Activated CD4-positive, alpha-beta memory T cell treated with anti-CD3 and anti-CD28 coated beads for 36 hours (primary cell): ENCODE results near the gene TULP4. TPM values are rescaled to one million over a fixed set of nuclear protein-coding genes. Genes with fewer than 3 reads are reported as not detected.

ENCODE experiments used
- CTCF ChIA-PET: fragments of 350-600 bp; sonication (Branson Sonifier 250); formaldehyde crosslinking; loops from one replicate; lab custom pipeline; 2021; ENCODE audit warnings: antibody characterized with exemption, inconsistent platforms; lab: Charles Lee
- POLR2A ChIA-PET: fragments of 350-600 bp; sonication (Branson Sonifier 250); formaldehyde crosslinking; loops from one replicate; lab custom pipeline; 2021; ENCODE audit warnings: antibody characterized with exemption; lab: Charles Lee
- DNase-seq: peaks from one replicate; pipeline ENCODE4 v3.0.0-alpha.2; 2020
- H3K27ac Mint-ChIP-seq: one replicate; pipeline ENCODE4 v1.8.0; 2021; ENCODE audit warnings: mixed read lengths
- H3K27me3 Mint-ChIP-seq: one replicate; pipeline ENCODE4 v1.8.0; 2021; ENCODE audit warnings: mixed read lengths
- H3K36me3 Mint-ChIP-seq: one replicate; pipeline ENCODE4 v1.8.0; 2021; ENCODE audit warnings: mixed read lengths
- H3K4me1 Mint-ChIP-seq: one replicate; pipeline ENCODE4 v1.8.0; 2021; ENCODE audit warnings: low read depth, mixed read lengths
- H3K4me3 Mint-ChIP-seq: one replicate; pipeline ENCODE4 v1.8.0; 2021; ENCODE audit warnings: mild to moderate bottlenecking, mixed read lengths
- H3K9me3 Mint-ChIP-seq: one replicate; pipeline ENCODE4 v1.8.0; 2021; ENCODE audit warnings: mixed read lengths
- intact Hi-C: fragments of 100-400 bp; cut with micrococcal nuclease; formaldehyde crosslinking; loops from one replicate; pipeline ENCODE4 v1.15.1; 2023
- total RNA-seq, 2 experiments: library from RNA; stranded (reverse); gene quantifications; one replicate each; pipeline ENCODE4 v1.2.3, GENCODE V29; 2021

TULP4 gene
- total RNA-seq, 2 experiments from 2014 or later: 15.9 to 16.3 TPM

DNA sequence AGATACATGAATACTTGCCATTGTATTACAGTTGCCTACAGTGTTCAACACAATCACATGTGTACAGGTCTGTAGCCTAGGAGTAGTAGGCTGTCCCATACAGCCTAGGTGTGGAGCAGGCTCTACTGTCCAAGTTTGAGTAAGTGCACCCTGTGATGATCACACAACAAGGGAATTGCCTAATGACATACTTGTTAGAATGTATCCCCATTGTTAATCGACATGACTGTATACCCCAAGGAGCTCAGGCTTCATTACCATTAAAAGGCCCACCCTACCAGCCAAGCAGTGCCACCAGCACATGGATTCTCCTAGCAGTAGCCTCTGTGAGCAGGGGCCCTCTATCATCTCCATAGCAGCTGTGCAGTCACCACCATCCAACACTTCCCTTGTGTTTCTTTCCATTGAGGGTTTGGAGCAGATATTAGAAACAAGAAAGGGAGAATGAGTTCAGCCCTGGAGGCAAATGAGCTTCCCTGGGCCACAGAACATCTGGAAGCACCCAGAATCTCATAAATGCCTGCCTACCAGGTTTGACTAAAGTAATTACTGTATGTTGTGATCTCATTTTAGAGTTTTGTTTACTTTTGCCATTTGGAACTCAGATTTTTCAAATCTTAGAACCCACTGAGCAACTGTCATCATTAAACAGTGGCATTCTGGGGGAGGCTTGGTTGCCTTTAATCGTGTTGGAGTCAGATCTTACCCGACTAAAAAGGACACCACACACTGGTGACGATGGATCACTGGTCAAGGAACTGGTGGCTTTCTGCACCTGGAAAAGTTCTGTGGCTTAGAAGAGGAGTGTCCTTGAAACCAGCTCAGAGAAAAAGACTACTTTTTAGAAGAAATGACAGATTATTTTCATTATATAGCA, 104.9 kb downstream of the TULP4 start:
- ChIA-PET POLR2A (no interaction called here), CTCF (interaction anchor here (0.9 to 1.1 kb wide), 2 partner anchors 196 to 274 kb away, joined by 4 to 5 read pairs; no protein-coding TSS in a partner anchor)
- Mint-ChIP-seq H3K4me3 (no peak overlapping the region), H3K4me1 (no peaks in the 10 kb centered on the region), H3K9me3 (peaks cover 5% of the 10 kb centered on the region), H3K36me3 (peaks cover 9% of the 10 kb centered on the region), H3K27ac (no peak overlapping the region), H3K27me3 (no peaks in the 10 kb centered on the region)
- intact Hi-C loops: no loop called here
- no peak for DNase-seq

DNA sequence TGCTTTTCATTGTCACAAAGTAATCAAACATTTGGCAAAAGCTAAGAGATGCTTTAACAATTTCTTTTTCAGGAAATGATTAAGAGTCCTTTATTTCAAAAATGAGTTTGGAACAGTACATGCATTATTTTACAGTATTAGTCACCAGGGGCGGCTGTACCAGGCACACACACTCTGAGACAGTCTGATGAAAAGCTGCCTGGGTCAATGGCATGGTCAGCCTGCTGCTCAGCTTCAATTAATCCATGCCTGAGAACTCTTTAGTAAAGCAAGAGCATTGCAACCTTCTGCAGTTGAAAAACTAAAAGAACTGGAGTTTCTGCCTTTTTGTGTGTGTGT, 105.5 kb downstream of the TULP4 start:
- ChIA-PET POLR2A (no interaction called here), CTCF (no interaction called here)
- Mint-ChIP-seq H3K4me1 (no peaks in the 10 kb centered on the region), H3K27me3 (no peaks in the 10 kb centered on the region), H3K27ac (no peak overlapping the region), H3K36me3 (peaks cover 9% of the 10 kb centered on the region), H3K9me3 (peaks cover 5% of the 10 kb centered on the region), H3K4me3 (no peak overlapping the region)
- intact Hi-C loops: no loop called here
- DNase-seq: no peak

DNA sequence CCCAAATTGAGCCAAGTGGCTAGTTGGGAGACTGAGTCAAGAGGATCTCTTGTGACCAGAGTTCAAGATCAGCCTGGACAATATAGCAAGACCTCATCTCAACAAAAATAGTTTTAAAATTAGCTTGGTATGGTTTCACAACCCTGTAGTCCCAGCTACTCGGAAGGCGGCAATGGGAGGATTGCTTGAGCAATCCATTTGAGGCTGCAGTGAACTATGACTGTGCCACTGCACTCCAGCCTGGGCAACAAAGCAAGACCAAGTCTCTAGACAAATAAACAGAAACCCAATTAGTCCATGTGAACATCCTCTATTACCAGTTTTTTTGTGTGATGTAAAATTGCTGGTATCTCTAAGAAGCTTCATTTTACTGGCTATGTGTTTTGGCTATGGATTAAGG, 106.2 kb downstream of the TULP4 start:
- intact Hi-C loops: no loop called here
- no peaks in the 10 kb centered on the region for H3K27me3 Mint-ChIP-seq
- no peak for DNase-seq
- H3K4me1 Mint-ChIP-seq: no peaks in the 10 kb centered on the region
- ChIA-PET CTCF (no interaction called here), POLR2A (no interaction called here)
- peaks cover 5% of the 10 kb centered on the region for H3K9me3 Mint-ChIP-seq
- H3K36me3 Mint-ChIP-seq: peaks cover 9% of the 10 kb centered on the region
- no peak overlapping the region for H3K27ac Mint-ChIP-seq
- no peak overlapping the region for H3K4me3 Mint-ChIP-seq

DNA sequence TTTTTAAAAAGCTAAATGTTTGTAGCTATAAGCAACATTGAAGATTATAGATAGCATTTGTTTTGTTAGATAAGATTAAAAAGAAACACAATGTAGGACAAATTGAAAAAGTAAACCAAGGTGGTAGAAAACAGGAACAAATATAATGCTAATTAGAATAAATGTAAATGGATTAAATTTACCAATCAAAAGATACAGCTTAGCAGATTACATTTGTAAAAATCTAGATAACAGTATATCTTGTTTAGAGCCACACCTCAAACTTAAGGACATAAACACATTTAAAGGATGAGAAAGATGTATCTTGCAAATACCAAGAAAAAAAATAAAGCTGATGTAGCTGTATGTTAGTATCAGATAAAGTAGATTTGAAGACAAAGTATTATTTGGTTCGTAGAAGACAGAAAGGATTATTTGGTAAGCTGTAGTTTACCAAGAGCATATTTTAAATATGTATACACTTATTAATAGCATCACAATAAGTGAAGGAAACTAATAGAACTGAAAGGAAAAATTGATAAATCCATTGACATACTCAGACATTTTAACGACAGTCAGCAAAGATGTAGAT, 107.2 kb downstream of the TULP4 start:
- Mint-ChIP-seq H3K4me1 (no peaks in the 10 kb centered on the region), H3K9me3 (peaks cover 5% of the 10 kb centered on the region), H3K36me3 (peaks cover 8% of the 10 kb centered on the region), H3K27me3 (no peaks in the 10 kb centered on the region), H3K4me3 (no peak overlapping the region), H3K27ac (no peak overlapping the region)
- ChIA-PET POLR2A (interaction anchor here (0.5 to 0.6 kb wide), 2 partner anchors 301 to 347 kb away, joined by 3 read pairs; no protein-coding TSS in a partner anchor), CTCF (interaction anchor here (1.3 kb wide), 1 partner anchor 198 kb away, joined by 5 read pairs; no protein-coding TSS in a partner anchor)
- DNase-seq: no peak
- intact Hi-C loops: no loop called here

DNA sequence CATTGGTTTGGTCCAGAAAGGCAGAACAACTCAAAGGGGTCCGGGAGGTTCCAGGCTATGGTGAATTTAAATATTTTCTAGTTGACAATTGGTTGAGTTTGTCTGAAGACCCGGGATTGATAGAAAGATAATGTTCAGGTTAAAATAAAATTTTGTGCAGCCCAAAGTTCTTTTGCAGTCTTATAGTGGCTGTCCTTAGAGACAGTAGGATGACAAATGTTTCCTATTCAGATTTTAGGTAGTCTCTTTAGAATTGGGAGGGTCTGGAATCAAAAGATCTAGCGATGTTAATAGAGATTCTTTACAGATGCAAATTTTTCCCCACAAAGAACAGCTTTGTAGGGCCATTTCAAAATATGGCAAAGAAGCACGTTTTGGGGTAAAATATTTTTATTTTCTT, 109.1 kb downstream of the TULP4 start:
- no peaks in the 10 kb centered on the region for H3K4me1 Mint-ChIP-seq
- peaks cover 4% of the 10 kb centered on the region for H3K36me3 Mint-ChIP-seq
- H3K4me3 Mint-ChIP-seq: no peak overlapping the region
- no peaks in the 10 kb centered on the region for H3K27me3 Mint-ChIP-seq
- DNase-seq: no peak
- ChIA-PET CTCF (no interaction called here), POLR2A (no interaction called here)
- peaks cover 5% of the 10 kb centered on the region for H3K9me3 Mint-ChIP-seq
- intact Hi-C loops: no loop called here
- H3K27ac Mint-ChIP-seq: no peak overlapping the region

DNA sequence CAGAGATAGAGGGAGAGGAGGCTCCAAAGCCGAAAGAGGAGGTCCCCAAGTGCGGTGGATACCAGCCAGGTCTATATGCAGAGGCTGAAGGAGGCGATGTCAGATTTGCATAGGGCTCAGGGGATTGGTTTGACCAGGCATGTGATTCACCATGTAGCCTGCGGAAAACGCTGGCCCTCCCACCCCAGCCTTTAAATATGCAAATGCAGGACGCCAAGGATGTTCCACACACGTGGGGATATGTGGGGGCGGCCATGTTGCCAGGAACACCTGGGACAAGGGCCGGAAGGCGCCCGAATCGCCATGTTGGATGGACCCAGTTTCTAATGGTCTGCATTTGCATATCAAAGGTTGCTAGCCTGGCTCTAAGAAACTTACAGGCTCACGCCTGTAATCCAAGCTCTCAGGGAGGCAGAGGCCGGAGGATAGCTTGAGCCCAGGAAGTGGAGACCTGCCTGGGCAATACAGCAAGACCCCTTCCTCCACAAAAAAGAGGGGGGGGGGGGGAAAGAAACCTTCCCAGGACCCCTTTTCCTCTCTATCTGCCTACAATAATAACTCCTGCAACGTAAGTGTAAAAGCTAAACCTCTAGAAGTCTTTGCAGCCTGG, 110.5 kb downstream of the TULP4 start:
- Mint-ChIP-seq H3K27ac (no peak overlapping the region), H3K27me3 (no peaks in the 10 kb centered on the region), H3K4me3 (no peak overlapping the region), H3K36me3 (peaks cover 4% of the 10 kb centered on the region), H3K4me1 (no peaks in the 10 kb centered on the region), H3K9me3 (peaks cover 5% of the 10 kb centered on the region)
- no peak for DNase-seq
- ChIA-PET POLR2A (no interaction called here), CTCF (no interaction called here)
- intact Hi-C loops: no loop called here

DNA sequence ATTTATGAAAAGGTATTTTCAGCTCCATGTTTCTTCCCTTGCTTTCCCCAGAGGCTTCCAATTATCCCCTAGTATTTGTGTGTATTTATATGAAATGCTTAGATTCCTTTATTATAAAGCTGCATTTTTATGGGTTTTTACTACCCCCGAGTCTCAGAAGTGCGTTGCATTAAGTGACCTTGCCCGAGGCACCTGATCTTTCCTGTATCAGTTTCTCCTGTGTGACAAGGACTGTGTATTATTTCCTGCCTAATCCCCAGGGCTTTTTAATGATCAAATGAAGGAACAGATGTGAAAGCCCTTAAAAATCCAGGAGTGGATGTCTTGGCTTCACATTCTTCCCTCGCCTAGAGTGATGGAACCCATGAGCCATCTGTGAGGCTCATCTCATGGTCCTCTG, 118.8 kb downstream of the TULP4 start:
- H3K4me1 Mint-ChIP-seq: no peaks in the 10 kb centered on the region
- H3K36me3 Mint-ChIP-seq: peaks cover 17% of the 10 kb centered on the region
- H3K27me3 Mint-ChIP-seq: no peaks in the 10 kb centered on the region
- DNase-seq: no peak
- H3K9me3 Mint-ChIP-seq: no peaks in the 10 kb centered on the region
- intact Hi-C loops: no loop called here
- CTCF ChIA-PET: no interaction called here
- no peak overlapping the region for H3K4me3 Mint-ChIP-seq
- H3K27ac Mint-ChIP-seq: no peak overlapping the region
- POLR2A ChIA-PET: no interaction called here

DNA sequence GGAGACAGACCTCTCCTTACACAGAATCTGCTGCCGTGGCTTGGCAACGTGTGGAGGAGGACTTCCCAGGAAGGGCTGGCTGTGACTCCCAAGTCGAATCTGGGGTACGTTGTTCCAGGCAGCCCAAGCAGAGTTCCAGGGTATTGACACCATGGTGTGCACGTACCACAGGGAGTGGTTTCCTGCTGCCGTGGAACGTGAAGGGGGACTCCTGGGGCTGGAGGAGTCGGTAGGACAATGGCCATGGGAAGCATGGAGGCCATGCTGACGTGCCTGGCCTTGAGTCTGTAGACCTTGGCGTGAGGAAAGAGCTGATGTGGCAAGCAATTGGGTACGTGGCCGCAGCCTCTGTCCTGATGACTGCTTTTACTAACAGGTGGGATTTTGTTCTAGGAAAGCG, 119.3 kb downstream of the TULP4 start:
- CTCF ChIA-PET: no interaction called here
- Mint-ChIP-seq H3K27me3 (no peaks in the 10 kb centered on the region), H3K4me1 (no peaks in the 10 kb centered on the region)

DNA sequence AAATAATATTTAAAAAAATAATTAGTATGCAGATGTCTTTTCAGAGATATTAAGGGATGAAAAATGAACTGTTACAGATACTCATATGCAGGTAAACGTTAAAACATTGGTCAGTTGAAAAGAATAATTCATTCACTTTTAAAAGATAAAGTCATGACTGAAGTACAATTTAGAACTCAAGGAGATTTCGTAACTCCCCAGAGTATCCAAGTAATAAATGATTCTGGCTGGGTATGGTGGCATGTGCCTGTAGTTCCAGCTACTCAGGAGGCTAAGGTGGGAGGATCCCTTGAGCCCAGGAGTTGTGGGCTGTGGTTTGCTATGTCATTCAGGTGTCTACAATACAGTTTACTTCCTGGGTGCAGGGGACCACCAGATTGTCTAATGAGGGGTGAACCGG, 125.3 kb downstream of the TULP4 start:
- no peaks in the 10 kb centered on the region for H3K4me1 Mint-ChIP-seq
- POLR2A ChIA-PET: no interaction called here

More for the DNA sequence above, 119.3 kb downstream of the TULP4 start:
- POLR2A ChIA-PET: no interaction called here
- Mint-ChIP-seq H3K4me3 (no peak overlapping the region), H3K36me3 (peaks cover 15% of the 10 kb centered on the region), H3K9me3 (no peaks in the 10 kb centered on the region), H3K27ac (no peak overlapping the region)
- DNase-seq: no peak
- intact Hi-C loops: no loop called here

DNA sequence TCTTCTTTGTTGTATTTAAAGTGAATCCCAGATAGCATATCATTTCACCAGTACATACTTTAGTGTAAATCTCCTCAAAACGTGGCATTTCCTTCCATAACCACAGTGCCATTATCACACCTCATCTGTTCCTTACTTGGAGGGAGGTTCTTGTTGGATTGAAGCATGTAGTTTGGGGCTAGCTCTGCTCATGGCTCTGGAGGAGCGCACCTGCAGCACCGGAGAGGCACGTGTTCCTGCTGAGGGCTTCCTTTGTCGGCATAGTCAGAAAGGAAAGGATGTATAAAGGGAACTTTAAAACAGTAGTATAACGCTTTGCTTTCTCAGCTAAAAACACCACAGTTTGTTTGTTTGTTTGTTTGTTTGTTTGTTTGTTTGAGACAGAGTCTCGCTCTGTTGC, 126.0 kb downstream of the TULP4 start:
- Mint-ChIP-seq H3K27ac (no peak overlapping the region), H3K36me3 (peaks cover 9% of the 10 kb centered on the region), H3K27me3 (no peaks in the 10 kb centered on the region), H3K9me3 (no peaks in the 10 kb centered on the region), H3K4me1 (no peaks in the 10 kb centered on the region), H3K4me3 (no peak overlapping the region)
- intact Hi-C loops: no loop called here
- no peak for DNase-seq
- ChIA-PET POLR2A (no interaction called here), CTCF (no interaction called here)

More for the DNA sequence above, 125.3 kb downstream of the TULP4 start:
- DNase-seq: no peak
- intact Hi-C loops: no loop called here
- Mint-ChIP-seq H3K27me3 (no peaks in the 10 kb centered on the region), H3K36me3 (peaks cover 12% of the 10 kb centered on the region), H3K4me3 (no peak overlapping the region), H3K9me3 (no peaks in the 10 kb centered on the region), H3K27ac (no peak overlapping the region)
- CTCF ChIA-PET: no interaction called here

DNA sequence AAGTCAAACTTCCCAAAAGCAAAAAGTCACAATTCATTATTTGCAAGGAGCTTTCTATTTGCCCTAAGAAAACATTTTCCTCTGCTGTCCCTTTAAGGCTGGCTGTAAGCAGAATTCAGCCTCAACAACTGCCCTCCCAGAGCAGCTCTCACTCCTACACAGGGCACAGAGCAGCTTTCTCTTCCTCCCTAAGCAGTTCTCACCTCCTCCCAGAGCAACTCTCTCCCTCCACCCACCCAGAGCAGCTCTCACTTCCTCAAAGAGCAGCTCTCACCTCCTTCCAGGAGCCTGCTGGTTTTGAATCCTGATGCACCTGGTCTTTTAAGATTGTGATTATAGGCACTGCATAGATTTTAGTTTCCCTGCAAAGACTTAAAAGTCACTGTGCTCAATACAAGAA, 127.0 kb downstream of the TULP4 start:
- CTCF ChIA-PET: no interaction called here
- H3K9me3 Mint-ChIP-seq: no peaks in the 10 kb centered on the region
- no peak overlapping the region for H3K4me3 Mint-ChIP-seq
- no peak overlapping the region for H3K27ac Mint-ChIP-seq
- H3K27me3 Mint-ChIP-seq: no peaks in the 10 kb centered on the region
- DNase-seq: no peak
- intact Hi-C loops: no loop called here
- no peaks in the 10 kb centered on the region for H3K4me1 Mint-ChIP-seq
- POLR2A ChIA-PET: interaction anchor here (0.6 kb wide), 1 partner anchor 45 kb away, joined by 4 read pairs; no protein-coding TSS in a partner anchor
- H3K36me3 Mint-ChIP-seq: peaks cover 9% of the 10 kb centered on the region

DNA sequence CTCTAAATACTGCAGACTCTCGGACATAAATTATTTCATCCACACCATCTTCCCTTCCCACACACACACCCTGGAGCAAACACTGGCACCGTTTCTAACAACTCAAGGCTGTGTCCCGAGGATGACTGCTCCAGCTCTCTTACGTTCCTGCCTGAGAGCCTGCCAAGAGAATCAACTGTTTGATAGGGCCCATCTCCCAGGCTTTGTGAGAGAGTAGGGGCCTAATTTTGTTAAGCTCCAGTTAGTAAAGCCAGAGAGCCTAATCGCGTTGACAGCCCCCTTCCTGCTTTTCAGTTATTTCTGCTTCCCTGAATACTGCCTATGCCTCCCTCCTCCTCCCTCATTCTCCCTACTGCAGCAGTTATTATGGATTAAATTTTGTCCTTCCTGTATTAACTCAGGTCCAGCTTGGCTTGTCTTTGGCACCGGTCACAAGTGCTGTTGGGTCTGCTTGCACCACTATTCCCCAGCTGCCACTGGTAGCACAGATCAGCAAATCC, 129.5 kb downstream of the TULP4 start:
- ChIA-PET CTCF (no interaction called here), POLR2A (no interaction called here)
- Mint-ChIP-seq H3K36me3 (no peaks in the 10 kb centered on the region), H3K9me3 (no peaks in the 10 kb centered on the region), H3K27me3 (no peaks in the 10 kb centered on the region), H3K4me3 (no peak overlapping the region), H3K27ac (no peak overlapping the region), H3K4me1 (no peaks in the 10 kb centered on the region)
- intact Hi-C loops: no loop called here
- no peak for DNase-seq
